Stimulated activated CD8-positive, alpha-beta memory T cell treated with anti-CD3 and anti-CD28 coated beads, Interleukin-15, amount 100 ng/mL, for 1 hour (primary cell): ENCODE results near the gene TREH.
"Not testable (repeated sequence)": the region's sequence is repeated elsewhere in the genome, so short reads cannot be mapped to it uniquely, and the experiment has no call there.

Experiments used
- DNase-seq: peaks from one replicate; pipeline ENCODE4 v3.0.0-alpha.2; 2020; ENCODE audit warnings: low read depth

The TREH gene

GRCh38 chr11:118628861-118629549, 50.4 kb downstream of the TREH start:
- DNase-seq: no peak

- DNase-seq: no peak
These were observed 51.0 kb downstream of the TREH start for GRCh38 chr11:118628432-118628831.

- DNase-seq: no peak
These were observed 51.4 kb downstream of the TREH start for GRCh38 chr11:118628031-118628430.

- DNase-seq: no peak
These were observed 51.9 kb downstream of the TREH start for GRCh38 chr11:118627566-118627965.

GRCh38 chr11:118625976-118626375, 53.5 kb downstream of the TREH start:
- DNase-seq: no peak

- DNase-seq: no peak
These were observed 54.3 kb downstream of the TREH start for GRCh38 chr11:118625036-118625690.

- no peak for DNase-seq
These were observed 56.2 kb downstream of the TREH start for GRCh38 chr11:118623269-118623655.

- DNase-seq: no peak
These were observed 56.8 kb downstream of the TREH start for GRCh38 chr11:118622376-118623268.

GRCh38 chr11:118621784-118622375, 57.6 kb downstream of the TREH start:
- no peak for DNase-seq

GRCh38 chr11:118621071-118621783, 58.2 kb downstream of the TREH start:
- DNase-seq: no peak

- DNase-seq: no peak
These were observed 58.9 kb downstream of the TREH start for GRCh38 chr11:118620529-118621070.

GRCh38 chr11:118619444-118620197, 59.8 kb downstream of the TREH start:
- DNase-seq: no peak

- no peak for DNase-seq
These were observed 60.5 kb downstream of the TREH start for GRCh38 chr11:118618991-118619375.

GRCh38 chr11:118618115-118618990, 61.1 kb downstream of the TREH start:
- DNase-seq: no peak

GRCh38 chr11:118615976-118616371, 63.5 kb downstream of the TREH start:
- no peak for DNase-seq

GRCh38 chr11:118615282-118615975, 64.0 kb downstream of the TREH start:
- no peak for DNase-seq

- no peak for DNase-seq
These were observed 64.9 kb downstream of the TREH start for GRCh38 chr11:118614511-118614910.

GRCh38 chr11:118612378-118612777, 67.1 kb downstream of the TREH start:
- DNase-seq: no peak

GRCh38 chr11:118611433-118611795, 68.0 kb downstream of the TREH start:
- DNase-seq: not testable (repeated sequence)
